Measurements from ENCODE around the gene ZXDC.

The ZXDC gene

GRCh38 chr3:126412841-126413692, 62.6 kb downstream of the ZXDC start:
- no peaks in the 10 kb centered on the region for H3K36me3 ChIP-seq (ENCODE audit: control insufficient read depth, low read length)
- TF ChIP-seq EZH2phosphoT487 (IDR thresholded peaks at IDR 0.05; ENCODE audit: borderline replicate concordance, low read length) (no peak), CTCF (IDR thresholded peaks at IDR 0.05; ENCODE audit: low read depth, low read length, poor library complexity, severe bottlenecking) (no peak)
- H3K9me3 ChIP-seq (ENCODE audit: control insufficient read depth, insufficient read depth, low read length), result no peaks in the 10 kb centered on the region
- no peaks in the 10 kb centered on the region for H4K20me1 ChIP-seq (ENCODE audit: control insufficient read depth, insufficient read depth, low read depth, low read length)
- no peak overlapping the region for H3K4me2 ChIP-seq (ENCODE audit: low read length)
- no peaks in the 10 kb centered on the region for H3K79me2 ChIP-seq (ENCODE audit: control insufficient read depth, low read length)
- no peak overlapping the region for H3K27ac ChIP-seq (ENCODE audit: low read depth, low read length)
- H3K9me2 ChIP-seq (replicated peaks; ENCODE audit: control insufficient read depth, low read length), result no peaks in the 10 kb centered on the region
- no peak overlapping the region for H3K4me3 ChIP-seq (ENCODE audit: low read length)
- peaks cover 11% of the 10 kb centered on the region; the same call in 1 of the 2 replicates for H3K27me3 ChIP-seq (ENCODE audit: control insufficient read depth, low read length)
- H3K4me1 ChIP-seq (ENCODE audit: control insufficient read depth, low read length), result no peaks in the 10 kb centered on the region
- no peaks in the 10 kb centered on the region for H3F3A ChIP-seq (ENCODE audit: control insufficient read depth, insufficient read depth)

DNA sequence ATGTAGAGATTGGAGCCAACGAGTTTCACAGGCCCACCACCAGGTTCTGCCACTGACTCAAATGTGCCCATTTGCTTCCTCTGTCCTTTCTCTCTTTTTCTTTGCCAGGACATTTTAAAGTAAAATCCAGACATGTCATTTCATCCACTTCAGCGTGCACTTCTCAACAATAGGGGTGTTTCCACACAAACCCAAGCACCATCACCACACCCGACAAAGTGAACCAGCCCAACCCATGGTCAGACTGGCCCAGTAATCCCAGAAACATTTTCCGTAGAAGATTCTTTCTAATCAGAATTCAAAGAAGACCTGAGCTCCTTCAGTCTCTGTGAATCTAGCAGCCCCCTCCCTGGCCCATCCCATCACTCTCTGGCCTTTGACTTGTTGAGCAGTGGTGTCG, 67.6 kb downstream of the ZXDC start:
- Histone ChIP-seq H3K79me2 (ENCODE audit: control insufficient read depth, low read length) (no peaks in the 10 kb centered on the region), H3K36me3 (ENCODE audit: control insufficient read depth, low read length) (no peaks in the 10 kb centered on the region), H3F3A (ENCODE audit: control insufficient read depth, insufficient read depth) (no peaks in the 10 kb centered on the region), H3K9me3 (ENCODE audit: control insufficient read depth, insufficient read depth, low read length) (no peaks in the 10 kb centered on the region), H3K4me3 (ENCODE audit: low read length) (no peak overlapping the region), H3K9me2 (replicated peaks; ENCODE audit: control insufficient read depth, low read length) (no peaks in the 10 kb centered on the region), H3K27ac (ENCODE audit: low read depth, low read length) (no peak overlapping the region), H3K4me1 (ENCODE audit: control insufficient read depth, low read length) (no peaks in the 10 kb centered on the region), H3K27me3 (ENCODE audit: control insufficient read depth, low read length) (peaks cover 25% of the 10 kb centered on the region), H4K20me1 (ENCODE audit: control insufficient read depth, insufficient read depth, low read depth, low read length) (no peaks in the 10 kb centered on the region), H3K4me2 (ENCODE audit: low read length) (no peak overlapping the region)
- no peak for TF ChIP-seq EZH2phosphoT487 (IDR thresholded peaks at IDR 0.05; ENCODE audit: borderline replicate concordance, low read length)

- Histone ChIP-seq H3F3A (ENCODE audit: control insufficient read depth, insufficient read depth) (no peaks in the 10 kb centered on the region), H3K79me2 (ENCODE audit: control insufficient read depth, low read length) (no peaks in the 10 kb centered on the region), H3K4me2 (ENCODE audit: low read length) (no peak overlapping the region), H3K27ac (ENCODE audit: low read depth, low read length) (no peak overlapping the region), H3K9me2 (replicated peaks; ENCODE audit: control insufficient read depth, low read length) (no peaks in the 10 kb centered on the region), H3K27me3 (ENCODE audit: control insufficient read depth, low read length) (peaks cover 20% of the 10 kb centered on the region), H3K36me3 (ENCODE audit: control insufficient read depth, low read length) (no peaks in the 10 kb centered on the region), H3K4me1 (ENCODE audit: control insufficient read depth, low read length) (no peaks in the 10 kb centered on the region), H4K20me1 (ENCODE audit: control insufficient read depth, insufficient read depth, low read depth, low read length) (no peaks in the 10 kb centered on the region), H3K4me3 (ENCODE audit: low read length) (no peak overlapping the region), H3K9me3 (ENCODE audit: control insufficient read depth, insufficient read depth, low read length) (no peaks in the 10 kb centered on the region)
- no peak for TF ChIP-seq CTCF (IDR thresholded peaks at IDR 0.05; ENCODE audit: low read depth, low read length, poor library complexity, severe bottlenecking)
- no peak for TF ChIP-seq EZH2phosphoT487 (IDR thresholded peaks at IDR 0.05; ENCODE audit: borderline replicate concordance, low read length)
Observed at GRCh38 chr3:126407412-126408044, 68.2 kb downstream of the ZXDC start.

Data from DOHH2 (cell line).